ENCODE measurements around the gene PITRM1.

Gene PITRM1

DNA sequence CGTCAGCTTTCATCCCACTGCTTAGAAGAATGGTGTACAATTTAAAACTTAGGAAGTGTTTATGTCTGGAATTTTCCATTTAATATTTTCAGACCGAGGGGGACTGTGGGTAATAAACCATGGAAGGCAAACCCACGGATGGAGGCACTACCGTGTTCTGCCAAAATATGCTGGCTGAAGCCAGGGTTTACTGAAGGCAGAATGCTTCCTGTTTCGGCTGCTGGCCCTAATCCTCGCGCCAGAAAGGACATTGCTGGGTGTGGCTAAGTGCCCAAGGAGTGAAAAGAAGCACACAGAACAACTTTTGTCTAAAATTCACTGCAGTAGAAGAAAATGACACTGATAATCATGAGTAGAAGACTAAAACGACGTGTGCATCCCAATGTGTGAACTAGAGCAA, 32.3 kb downstream of the PITRM1 start:
- DNase-seq (ENCODE audit: low spot score), result no peak

DNA sequence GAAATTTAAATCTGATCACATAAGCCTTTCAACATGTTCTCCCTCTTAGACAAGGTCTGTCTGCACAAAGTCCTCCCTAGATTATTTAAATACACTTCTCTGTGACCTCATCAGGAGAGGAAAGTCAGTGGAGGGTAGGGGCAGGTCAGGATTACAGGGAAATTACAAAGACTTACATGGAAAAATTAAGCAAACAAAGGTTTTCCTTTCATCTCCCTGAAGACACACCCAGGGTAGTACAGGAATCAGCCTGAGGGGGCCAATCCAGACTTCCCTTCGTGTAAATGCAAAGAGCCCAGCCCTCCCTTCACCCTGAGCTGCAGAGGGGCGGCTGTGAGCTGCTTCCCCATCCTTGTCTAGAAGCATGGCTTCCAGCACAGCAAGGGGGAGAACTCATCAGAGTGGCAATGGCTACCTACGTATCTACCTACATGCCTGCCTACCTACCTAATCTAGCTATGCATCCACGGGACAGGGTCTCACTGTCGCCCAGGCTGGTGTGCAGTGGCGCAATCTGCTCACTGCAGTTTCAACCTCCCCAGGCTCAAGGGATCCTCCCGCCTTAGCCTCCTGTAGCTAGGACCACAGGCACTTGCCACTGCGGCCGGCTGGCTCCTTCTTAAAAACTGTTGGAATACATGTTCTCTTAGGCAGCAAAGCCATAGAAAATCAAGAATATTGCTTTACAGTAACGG, 33.2 kb downstream of the PITRM1 start:
- no peak for DNase-seq (ENCODE audit: low spot score)

DNA sequence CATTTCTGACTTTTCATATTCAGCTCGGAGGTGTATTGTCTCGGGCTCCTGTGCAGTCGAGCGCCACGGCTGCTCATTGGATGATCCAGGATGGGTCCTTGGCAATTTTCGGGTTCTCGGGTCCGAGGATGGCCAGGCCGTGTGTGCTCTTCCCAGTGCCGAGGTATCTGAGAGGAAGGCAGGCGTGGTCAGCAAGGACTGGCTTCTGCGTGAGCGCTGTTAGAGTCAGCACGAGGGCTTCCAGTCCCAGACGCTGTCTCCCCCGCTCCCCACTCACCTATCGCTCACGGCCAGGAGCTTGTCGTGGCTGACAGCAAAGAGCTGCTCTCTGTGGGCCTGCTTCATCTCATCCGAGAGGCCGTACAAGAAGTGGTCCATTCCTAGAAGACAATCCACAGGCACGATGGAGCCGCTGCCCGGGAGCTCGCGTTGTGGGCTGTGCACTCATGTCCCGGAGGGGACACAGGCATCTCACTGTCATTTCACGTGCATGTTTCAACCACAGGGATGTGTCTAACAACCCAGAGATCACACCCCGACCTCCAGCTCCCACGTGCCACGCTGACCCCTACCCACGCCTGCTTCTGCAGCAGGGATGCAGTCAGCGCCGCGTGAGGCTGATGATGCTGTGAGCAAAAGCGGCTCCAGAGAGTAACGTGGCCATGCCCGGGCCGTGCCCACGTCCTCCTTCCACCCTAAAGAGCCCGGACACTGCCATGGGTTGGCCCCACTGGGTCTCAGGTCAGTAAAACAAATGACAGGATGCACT, 34.4 kb downstream of the PITRM1 start:
- DNase-seq (ENCODE audit: low spot score), result no peak

DNA sequence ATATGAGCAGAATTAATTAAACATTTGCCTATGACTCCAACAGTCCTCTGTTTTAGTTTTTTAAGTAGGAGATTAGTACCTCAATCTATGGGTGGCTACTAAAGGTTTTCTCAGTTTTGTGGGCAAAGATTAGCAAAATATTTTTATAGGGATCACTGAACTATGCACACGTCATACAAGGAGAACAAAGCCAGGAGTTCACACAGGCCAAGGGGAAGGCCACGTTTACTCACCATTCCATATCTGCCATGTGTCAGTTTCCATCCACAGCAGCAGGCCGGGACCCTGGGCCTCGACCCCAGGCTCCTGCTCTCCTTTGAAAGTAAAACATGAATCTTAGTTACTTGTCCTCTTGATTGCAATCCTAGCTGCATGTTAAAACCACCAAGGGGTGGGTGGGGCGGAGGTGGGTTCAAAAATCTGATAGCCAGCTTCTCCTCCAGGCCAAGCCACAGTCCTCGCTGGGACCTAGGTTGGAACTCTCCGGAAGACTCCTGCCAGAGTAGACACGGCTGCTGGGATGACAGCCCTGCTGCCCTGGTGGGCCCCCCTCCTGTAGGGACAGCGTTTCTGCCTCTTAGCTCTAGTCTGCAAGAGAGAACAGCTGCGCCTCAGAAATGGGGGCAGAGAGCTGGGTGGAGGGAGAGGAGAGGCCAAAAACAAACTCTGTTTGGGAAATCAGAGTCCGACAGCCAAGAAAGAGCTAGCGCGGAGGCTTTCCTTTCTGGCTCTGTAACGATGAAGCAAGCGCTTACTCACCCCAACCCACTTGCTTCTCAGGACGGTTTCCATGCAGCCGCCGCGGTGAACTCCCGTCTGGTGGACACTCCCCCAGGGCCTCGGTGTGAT, 35.6 kb downstream of the PITRM1 start:
- no peak for DNase-seq (ENCODE audit: low spot score)

DNA sequence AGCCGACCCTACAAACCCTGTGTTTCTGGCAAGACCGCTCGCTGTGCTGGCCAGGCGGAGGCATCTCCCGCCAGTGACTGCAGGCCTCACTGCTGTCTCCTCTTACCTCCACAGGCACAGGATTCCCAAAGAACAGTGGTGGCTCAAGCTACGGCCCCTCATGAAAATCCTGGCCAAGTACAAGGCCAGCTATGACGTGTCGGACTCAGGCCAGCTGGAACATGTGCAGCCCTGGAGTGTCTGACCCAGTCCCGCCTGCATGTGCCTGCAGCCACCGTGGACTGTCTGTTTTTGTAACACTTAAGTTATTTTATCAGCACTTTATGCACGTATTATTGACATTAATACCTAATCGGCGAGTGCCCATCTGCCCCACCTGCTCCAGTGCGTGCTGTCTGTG, 36.2 kb downstream of the PITRM1 start:
- no peak for DNase-seq (ENCODE audit: low spot score)

DNA sequence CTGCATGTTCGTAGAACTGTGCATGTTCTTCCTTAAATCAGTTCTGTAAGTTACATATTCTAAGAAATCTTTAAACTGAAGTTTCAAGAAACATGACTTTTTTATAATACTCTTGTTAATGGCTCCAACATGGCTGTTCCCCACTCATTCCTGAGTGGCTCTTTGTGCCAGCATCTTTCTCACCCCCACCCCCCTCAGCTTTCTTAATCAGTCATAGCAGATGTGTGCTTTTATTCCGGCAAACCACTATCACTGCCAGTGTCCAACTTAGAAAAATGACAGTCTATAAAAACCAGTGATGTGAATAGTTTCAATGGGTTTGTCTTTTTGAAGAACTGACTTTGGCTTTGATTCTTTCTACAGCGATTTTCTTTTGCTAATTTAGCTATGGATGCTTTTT, 37.6 kb downstream of the PITRM1 start:
- no peak for DNase-seq (ENCODE audit: low spot score)

DNA sequence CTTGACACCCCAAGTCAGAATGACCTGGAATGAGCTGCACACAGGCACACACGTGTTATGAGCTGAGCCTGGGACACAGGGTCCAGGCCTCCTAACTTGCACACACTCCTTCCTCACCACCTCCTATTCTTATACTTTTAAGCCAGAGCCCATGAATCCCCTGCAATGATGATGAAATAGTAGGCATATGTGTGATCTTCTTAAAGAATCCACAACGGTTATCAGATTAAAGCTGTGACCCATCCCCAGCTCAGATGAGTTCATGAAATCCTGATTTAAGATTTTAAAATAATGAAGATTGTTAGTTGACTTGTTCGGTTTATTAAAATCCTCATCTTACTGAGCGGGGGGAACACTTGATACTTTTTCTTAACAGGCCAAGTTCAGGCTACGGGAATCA, 38.6 kb downstream of the PITRM1 start:
- DNase-seq (ENCODE audit: low spot score), result no peak

DNA sequence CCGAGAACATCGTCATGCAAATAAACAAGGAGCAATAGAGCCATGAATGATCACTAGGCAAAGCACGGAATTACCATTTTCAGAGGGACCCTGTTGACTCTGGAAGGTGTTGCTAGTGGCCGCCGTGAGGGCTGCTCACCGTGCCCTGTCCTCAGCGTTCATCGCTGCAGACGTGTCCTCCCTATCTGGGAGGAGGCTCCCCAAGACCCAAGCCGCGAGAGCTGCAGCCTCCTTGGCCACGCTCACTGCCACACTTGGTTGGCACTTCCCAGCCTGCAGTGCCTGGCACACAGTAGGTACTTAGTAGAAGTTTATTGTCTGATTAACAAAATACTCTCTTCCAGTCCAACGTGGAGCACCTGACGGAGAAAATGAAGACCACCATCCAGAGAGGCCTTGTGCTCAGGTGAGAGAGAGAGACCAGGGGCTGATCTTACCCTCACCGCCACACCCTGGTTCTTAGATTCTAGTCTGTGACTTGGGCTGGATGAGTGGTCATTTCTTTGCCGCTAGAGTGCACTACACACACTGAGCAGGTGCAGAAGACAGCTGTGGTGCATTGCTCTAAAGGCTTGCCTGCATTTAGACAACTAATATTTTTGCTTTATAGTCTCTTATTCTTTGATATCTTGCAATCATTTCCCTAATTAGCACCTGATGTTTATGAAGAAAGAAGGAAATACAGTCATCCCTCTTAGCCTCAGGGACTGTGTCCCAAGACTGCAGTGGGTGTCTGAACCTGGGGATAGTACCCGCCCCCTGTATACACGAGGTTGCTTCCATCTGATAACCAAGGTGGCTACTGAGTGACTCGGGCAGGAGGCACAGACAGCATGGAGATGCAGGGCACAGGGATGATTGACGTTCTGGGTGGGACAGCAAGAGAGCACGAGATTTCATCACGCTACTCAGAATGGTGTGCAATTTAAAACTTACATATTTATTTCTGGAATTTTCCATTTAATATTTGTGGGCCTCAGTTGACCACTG, 40.3 kb downstream of the PITRM1 start:
- no peak for DNase-seq (ENCODE audit: low spot score)

DNA sequence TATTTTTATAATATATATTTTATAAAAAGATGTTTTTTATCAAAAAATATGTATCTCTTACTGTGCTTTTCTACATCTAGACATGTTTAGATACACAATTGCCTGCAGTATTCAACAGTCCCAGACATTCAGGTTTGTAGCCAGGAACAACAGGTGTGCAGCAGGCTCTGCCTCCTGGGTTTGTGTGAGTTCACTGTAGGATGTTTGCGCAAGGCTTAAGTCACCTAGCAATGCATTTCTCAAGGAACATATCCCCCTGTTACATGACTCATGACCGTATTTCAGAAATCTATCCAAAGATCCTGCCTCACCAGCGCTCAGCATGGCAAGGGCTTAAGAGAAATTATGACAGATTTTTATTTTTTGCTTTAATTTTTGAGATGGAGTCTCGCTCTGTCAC, 41.5 kb downstream of the PITRM1 start:
- DNase-seq (ENCODE audit: low spot score), result no peak

DNA sequence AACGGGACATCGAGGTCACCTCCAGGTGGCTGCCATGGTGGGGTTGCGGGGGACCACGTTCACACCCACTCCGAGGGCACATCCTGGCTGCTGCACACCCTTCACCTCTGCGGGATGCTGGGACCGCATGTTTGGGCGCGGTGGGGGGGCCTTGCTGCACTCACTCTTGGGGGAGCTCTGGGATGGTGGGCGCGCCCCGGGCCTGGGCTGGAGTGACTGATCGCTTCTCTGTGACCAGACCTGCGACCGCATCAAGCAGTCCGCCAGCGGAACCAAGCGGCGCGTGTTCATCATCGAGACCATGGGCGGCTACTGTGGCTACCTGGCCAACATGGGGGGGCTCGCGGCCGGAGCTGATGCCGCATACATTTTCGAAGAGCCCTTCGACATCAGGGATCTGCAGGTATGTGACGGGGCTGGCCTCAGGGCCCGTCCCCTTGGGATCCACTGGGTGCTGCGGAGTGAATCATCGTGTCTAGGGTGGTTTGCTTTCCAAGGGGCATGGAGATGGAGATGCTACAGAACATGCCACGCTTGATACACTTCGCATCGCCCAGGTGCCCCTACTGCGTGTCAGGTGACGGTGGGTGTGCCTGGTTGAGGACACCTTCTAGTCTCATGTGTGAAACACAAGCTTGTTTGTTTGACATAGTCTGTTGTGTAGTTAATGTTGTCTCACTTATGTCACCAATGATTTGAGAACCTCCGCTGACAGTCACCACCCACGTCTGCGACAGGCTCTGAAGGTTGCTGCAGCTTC, 42.8 kb downstream of the PITRM1 start:
- DNase-seq (ENCODE audit: low spot score), result no peak

DNA sequence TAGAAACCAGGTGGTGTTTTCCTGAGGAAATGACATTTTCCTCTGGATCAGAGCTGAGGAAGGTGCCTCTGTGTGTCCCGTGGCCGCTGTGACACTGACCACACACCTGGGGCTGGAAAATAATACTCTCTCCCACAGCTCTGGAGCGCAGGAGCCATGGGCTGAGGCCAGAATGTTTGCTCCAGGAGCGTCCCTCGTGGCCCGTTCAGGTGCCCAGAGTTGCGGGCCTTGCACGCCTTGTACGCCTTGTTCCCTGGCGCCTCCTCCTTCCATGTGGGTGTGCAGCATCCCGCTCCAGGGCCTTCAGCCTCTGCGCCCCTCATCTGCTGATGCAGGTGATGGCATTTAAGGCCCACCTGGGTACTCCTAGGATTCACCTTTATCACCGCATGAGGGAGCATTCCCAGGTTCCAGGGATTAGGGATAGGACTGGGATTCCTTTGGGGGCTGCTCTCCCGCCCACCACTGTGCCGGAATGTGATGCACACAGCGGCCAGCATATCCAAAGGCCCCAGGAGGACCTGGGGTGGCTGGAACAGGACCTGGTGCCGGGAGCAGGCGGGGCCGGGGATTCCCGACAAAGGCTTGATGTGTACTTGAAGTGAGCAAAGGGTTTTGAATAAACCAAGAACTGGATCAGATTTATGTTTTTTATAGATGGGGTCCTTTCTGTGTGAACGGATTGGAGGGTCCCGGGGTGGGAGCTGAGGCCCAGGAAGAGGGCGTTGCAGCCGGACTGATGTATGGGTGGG, 44.0 kb downstream of the PITRM1 start:
- no peak for DNase-seq (ENCODE audit: low spot score)

DNA sequence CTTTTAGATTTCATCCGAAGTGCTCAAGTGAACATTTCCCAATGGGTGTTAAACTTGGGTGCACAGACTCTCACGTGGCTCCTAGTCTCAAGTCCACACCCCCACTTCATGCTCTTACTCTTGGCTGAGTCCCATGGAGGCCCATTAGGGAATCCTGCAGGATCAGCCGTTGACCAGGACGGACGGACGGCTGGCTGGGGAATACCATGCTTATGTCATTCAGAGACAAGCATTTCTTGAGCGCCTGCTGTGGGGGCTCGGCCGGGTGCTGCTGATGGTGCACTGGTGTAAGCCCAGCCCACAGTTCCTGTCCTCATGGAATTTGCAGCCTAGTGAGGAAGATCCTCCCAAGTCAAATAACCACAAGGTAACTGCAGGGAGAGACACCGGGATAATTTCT, 44.7 kb downstream of the PITRM1 start:
- no peak for DNase-seq (ENCODE audit: low spot score)

DNA sequence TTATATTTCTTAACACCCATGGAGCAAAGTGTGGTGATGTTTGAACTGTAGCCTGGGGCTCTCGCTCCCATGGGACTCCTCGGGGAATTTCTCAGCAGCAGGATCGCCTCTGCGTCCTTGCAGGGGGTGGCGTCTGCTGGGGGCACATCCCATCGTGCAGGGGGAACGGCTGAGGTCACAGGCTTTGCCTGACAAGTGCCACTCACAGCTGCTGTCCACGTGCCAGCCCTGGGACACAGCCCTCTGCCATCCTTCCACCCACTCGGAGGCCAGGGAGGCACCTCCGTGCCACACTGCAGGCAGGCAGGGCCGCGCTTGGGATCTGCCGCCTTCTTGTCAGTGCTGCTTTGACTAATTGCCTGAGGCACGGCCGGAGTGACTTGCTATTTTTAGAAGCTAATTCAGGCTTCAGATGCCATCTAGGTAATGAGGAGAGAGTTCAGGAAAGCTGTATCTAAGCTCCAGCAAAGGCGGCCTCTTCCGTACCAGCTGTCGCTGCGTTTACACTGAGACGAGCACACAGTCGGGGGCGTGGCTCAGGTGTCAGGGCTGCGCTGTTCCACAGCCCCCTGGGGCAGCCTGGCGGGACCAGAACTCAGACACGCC, 45.7 kb downstream of the PITRM1 start:
- DNase-seq (ENCODE audit: low spot score), result no peak

DNA sequence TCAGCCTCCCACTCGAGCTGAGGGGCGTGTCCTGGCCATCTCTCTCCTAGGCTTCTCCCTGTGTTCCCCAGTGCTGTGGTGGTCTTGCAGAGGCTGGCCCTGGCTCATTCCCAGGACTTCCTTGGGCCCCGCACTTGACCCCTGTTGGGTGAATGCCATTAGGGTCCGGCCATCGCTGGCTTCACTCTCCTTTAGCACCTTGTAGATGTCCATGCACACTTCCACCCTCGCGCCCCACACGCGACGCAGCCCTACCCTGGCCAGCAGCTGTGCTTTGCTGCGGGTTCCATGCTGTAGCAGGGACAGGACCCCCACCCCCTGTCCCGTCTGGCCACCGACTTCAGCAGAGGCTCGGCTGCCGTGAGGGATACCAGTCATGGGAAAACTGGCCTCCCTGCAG, 46.3 kb downstream of the PITRM1 start:
- no peak for DNase-seq (ENCODE audit: low spot score)

DNA sequence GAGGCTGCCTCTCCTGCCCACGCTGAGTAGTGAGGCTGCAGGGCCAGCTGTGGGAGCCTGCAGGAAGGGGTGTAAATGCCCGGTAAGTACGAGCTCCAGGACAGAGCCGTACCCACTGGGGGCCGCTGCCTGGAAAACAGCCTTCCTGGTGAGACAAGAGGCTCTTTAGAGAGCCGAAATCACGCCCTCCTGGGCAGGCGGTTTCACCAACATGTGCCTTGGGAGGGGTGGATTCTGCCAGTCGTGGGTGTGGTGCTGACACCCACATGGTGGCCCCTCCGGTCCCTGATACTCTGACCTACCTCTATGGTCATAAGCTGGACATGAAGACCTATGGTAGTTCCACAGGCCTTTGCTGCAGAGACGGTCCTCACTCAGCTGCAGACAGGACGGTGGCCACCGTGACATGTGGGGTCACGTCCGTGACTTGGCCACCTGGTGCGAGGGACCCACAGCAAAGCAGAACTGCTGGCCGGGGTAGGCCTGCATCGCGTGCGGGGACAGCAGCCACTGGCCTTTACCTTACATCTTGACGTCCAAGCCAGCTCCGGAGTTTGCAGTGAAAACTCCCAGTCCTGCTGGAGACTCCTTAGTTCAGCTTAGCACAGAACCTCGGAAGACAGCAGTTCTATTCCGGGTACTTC, 46.9 kb downstream of the PITRM1 start:
- DNase-seq (ENCODE audit: low spot score), result no peak

DNA sequence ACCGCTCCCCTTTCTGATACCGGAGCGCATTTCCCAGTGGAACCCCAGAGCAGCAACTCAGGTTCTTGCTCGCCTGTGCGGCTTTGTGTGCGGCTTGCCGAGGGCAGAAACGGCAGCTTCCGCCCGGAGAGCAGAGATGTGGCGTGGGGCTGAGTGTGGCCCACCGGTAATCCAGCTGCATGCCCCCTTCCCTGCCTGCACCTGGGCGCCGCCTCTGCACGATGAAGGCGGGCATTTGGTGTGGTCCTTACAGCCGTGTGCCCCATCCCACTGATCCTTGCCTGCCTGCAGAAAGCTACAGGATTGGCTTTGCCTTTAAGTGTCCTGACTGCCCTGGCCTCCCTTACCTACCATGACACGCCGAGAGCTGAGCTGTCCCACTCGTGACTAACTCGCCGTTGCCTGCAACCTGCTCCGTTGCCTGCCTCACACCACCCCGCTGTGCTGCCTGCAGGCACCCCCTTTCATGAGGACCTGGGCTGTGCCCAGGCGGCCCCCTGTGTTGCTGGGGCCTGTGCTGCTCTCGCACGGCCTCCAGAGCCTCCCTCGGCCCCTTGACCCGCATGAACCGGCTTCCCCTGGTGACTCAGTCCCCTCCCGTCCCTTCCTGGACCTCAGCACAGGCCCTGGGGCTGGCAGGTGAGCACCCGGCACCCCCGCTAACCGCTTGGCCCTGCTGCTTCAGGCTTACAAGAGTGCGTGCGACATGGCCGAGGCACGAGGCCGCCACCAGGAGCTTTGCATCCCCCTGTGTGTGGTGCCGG, 48.0 kb downstream of the PITRM1 start:
- DNase-seq (ENCODE audit: low spot score), result no peak

DNA sequence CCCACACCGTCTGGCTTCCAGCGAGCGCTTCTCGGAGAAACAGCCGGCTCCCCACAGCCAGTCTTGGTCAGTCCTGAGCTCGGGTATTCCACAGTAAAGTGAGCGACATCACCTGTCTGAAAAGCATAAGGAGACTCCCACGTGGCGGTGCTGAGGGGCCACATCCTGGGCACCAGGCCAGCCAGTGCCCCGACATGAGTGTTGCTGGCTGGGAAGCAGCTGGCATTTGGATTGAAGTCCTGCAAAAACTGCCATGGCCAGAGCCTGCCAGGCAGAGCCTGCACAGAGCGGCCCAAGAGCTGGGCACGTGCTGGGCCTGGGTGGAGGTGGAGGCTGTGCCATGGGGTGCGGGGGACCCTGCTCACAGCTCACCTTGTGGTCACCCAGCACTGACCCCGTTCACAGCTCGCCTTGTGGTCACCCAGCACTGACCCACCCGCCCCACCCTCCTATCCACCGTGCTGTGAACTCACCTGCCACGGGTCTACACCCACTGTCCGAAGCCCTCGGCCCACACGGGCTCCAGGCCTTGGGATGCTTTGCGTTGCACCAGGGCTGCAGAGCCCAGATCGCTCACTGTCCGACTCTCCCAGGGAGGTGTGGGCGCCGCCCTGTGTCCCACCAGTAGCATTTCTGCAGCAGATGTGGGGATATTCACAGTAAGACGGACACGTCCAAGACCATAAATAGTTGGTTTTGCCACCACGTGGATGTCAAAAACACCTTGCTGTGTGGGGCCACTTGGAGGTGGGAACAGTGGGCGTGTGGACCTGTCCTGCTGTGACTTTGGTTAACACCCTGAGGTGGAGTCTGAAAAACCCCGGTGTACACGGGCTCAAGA, 48.8 kb downstream of the PITRM1 start:
- no peak for DNase-seq (ENCODE audit: low spot score)
